ENCODE measurements around the gene KCND1.

GRCh38 chrX:49002091-49002935, 30.7 kb upstream of the KCND1 start, which contains the start of gene GRIPAP1:
- TF ChIP-seq POLR2A (IDR thresholded peaks at IDR 0.05) (peak; percentile 53 to 63), CTCF (IDR thresholded peaks at IDR 0.05) (no peak)

Data from Peyer's patch (tissue), 4 donors.